ENCODE data around the gene CTNNB1. TPM values are rescaled to one million over a fixed set of nuclear protein-coding genes. Genes with fewer than 3 reads are reported as not detected.
"Not testable (repeated sequence)": the region's sequence is repeated elsewhere in the genome, so short reads cannot be mapped to it uniquely, and the experiment has no call there.

The CTNNB1 gene
- total RNA-seq, 1 experiment from 2014 or later, result 186 TPM

GRCh38 chr3:41277790-41278465 is 78.6 kb downstream of the CTNNB1 start:
- Histone ChIP-seq H3K36me3 (ENCODE audit: control insufficient read depth, insufficient read depth, low read length) (no peaks in the 10 kb centered on the region), H3K27me3 (ENCODE audit: control insufficient read depth, insufficient read depth, low read length) (no peaks in the 10 kb centered on the region), H3K4me3 (ENCODE audit: low read depth in 2 of 2, low read length in 2 of 2) (no peak overlapping the region), H3K9me3 (ENCODE audit: control insufficient read depth, insufficient read depth, low read depth, low read length) (no peaks in the 10 kb centered on the region), H3K27ac (ENCODE audit: low read length) (no peak overlapping the region), H3K4me1 (ENCODE audit: control insufficient read depth, insufficient read depth, low read length) (no peaks in the 10 kb centered on the region)
- POLR2A ChIA-PET, result no interaction called here
- DNase-seq (ENCODE audit: low read depth, low spot score), result no peak
- in situ Hi-C loops (cut with HindIII; ENCODE audit: low pct_unique_long_range_greater_than_20kb, low sequenced_read_pairs) (no loop called here), intact Hi-C loops (cut with micrococcal nuclease; ENCODE audit: unreplicated experiment) (no loop called here)
- no TSS peak for BruUV-seq (replicated peaks)
- CTCF ChIA-PET, result interaction anchor here (0.6 kb wide), 2 partner anchors 244 to 896 kb away, joined by 3 to 4 read pairs; no protein-coding TSS in a partner anchor
- ATAC-seq, result no peak
- no peak for TF ChIP-seq TCF7L2 (IDR thresholded peaks at IDR 0.05; ENCODE audit: low read depth, low read length)

DNA sequence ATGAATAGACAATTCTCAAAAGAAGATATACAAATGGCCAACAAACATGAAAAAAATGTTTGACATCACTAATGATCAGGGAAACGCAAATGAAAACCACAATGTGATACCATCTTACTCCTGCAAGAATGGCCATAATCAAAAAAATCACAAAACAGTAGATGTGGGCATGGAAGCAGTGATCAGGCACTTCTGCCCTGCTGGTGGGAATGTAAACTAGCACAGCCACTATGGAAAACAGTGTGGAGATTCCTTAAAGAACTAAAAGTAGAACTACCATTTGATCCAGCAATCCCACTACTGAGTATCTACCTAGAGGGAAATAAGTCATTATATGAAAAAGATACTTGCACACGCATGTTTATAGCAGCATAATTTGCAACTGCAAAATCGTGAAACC is 85.6 kb downstream of the CTNNB1 start:
- H3K27ac ChIP-seq (ENCODE audit: low read length); DNase-seq (ENCODE audit: low read depth, low spot score); ATAC-seq; BruUV-seq (replicated peaks); intact Hi-C loops (cut with micrococcal nuclease; ENCODE audit: unreplicated experiment); in situ Hi-C loops (cut with HindIII; ENCODE audit: low pct_unique_long_range_greater_than_20kb, low sequenced_read_pairs); H3K27me3 ChIP-seq (ENCODE audit: control insufficient read depth, insufficient read depth, low read length); H3K4me1 ChIP-seq (ENCODE audit: control insufficient read depth, insufficient read depth, low read length); POLR2A ChIA-PET; CTCF ChIA-PET; H3K36me3 ChIP-seq (ENCODE audit: control insufficient read depth, insufficient read depth, low read length); H3K4me3 ChIP-seq (ENCODE audit: low read depth in 2 of 2, low read length in 2 of 2); H3K9me3 ChIP-seq (ENCODE audit: control insufficient read depth, insufficient read depth, low read depth, low read length): not testable (repeated sequence)

- H3K9me3 ChIP-seq (ENCODE audit: control insufficient read depth, insufficient read depth, low read depth, low read length), result no peaks in the 10 kb centered on the region
- no TSS peak for BruUV-seq (replicated peaks)
- TF ChIP-seq TCF7L2 (IDR thresholded peaks at IDR 0.05; ENCODE audit: low read depth, low read length), result no peak
- TF ChIP-seq, protein P1, sequence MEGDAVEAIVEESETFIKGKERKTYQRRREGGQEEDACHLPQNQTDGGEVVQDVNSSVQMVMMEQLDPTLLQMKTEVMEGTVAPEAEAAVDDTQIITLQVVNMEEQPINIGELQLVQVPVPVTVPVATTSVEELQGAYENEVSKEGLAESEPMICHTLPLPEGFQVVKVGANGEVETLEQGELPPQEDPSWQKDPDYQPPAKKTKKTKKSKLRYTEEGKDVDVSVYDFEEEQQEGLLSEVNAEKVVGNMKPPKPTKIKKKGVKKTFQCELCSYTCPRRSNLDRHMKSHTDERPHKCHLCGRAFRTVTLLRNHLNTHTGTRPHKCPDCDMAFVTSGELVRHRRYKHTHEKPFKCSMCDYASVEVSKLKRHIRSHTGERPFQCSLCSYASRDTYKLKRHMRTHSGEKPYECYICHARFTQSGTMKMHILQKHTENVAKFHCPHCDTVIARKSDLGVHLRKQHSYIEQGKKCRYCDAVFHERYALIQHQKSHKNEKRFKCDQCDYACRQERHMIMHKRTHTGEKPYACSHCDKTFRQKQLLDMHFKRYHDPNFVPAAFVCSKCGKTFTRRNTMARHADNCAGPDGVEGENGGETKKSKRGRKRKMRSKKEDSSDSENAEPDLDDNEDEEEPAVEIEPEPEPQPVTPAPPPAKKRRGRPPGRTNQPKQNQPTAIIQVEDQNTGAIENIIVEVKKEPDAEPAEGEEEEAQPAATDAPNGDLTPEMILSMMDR (IDR thresholded peaks at IDR 0.05), result no peak
- TF ChIP-seq POLR2AphosphoS5 (IDR thresholded peaks at IDR 0.05; ENCODE audit: low read depth, low read length), result no peak
- TF ChIP-seq, protein P2, sequence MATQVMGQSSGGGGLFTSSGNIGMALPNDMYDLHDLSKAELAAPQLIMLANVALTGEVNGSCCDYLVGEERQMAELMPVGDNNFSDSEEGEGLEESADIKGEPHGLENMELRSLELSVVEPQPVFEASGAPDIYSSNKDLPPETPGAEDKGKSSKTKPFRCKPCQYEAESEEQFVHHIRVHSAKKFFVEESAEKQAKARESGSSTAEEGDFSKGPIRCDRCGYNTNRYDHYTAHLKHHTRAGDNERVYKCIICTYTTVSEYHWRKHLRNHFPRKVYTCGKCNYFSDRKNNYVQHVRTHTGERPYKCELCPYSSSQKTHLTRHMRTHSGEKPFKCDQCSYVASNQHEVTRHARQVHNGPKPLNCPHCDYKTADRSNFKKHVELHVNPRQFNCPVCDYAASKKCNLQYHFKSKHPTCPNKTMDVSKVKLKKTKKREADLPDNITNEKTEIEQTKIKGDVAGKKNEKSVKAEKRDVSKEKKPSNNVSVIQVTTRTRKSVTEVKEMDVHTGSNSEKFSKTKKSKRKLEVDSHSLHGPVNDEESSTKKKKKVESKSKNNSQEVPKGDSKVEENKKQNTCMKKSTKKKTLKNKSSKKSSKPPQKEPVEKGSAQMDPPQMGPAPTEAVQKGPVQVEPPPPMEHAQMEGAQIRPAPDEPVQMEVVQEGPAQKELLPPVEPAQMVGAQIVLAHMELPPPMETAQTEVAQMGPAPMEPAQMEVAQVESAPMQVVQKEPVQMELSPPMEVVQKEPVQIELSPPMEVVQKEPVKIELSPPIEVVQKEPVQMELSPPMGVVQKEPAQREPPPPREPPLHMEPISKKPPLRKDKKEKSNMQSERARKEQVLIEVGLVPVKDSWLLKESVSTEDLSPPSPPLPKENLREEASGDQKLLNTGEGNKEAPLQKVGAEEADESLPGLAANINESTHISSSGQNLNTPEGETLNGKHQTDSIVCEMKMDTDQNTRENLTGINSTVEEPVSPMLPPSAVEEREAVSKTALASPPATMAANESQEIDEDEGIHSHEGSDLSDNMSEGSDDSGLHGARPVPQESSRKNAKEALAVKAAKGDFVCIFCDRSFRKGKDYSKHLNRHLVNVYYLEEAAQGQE (IDR thresholded peaks at IDR 0.05; ENCODE audit: insufficient read depth in 1 of 2, low read depth in 2 of 2, low read length in 1 of 2), result no peak
- TF ChIP-seq SIN3A (IDR thresholded peaks at IDR 0.05; ENCODE audit: borderline replicate concordance, insufficient read depth, low read depth, low read length), result no peak
- H3K27ac ChIP-seq (ENCODE audit: low read length), result no peak overlapping the region
- ChIA-PET CTCF (no interaction called here), POLR2A (no interaction called here)
- no peak for ATAC-seq
- no peaks in the 10 kb centered on the region for H3K27me3 ChIP-seq (ENCODE audit: control insufficient read depth, insufficient read depth, low read length)
- no peak for DNase-seq (ENCODE audit: low read depth, low spot score)
- H3K36me3 ChIP-seq (ENCODE audit: control insufficient read depth, insufficient read depth, low read length), result no peaks in the 10 kb centered on the region
- H3K4me1 ChIP-seq (ENCODE audit: control insufficient read depth, insufficient read depth, low read length), result no peaks in the 10 kb centered on the region
- H3K4me3 ChIP-seq (ENCODE audit: low read depth in 2 of 2, low read length in 2 of 2), result no peak overlapping the region
- intact Hi-C loops (cut with micrococcal nuclease; ENCODE audit: unreplicated experiment) (no loop called here), in situ Hi-C loops (cut with HindIII; ENCODE audit: low pct_unique_long_range_greater_than_20kb, low sequenced_read_pairs) (no loop called here)
These were observed 87.0 kb downstream of the CTNNB1 start for GRCh38 chr3:41286305-41286704.
